ENCODE measurements around the gene AXIN1. TPM values are rescaled to one million over a fixed set of nuclear protein-coding genes. Genes with fewer than 3 reads are reported as not detected.
"Not testable (repeated sequence)": the region's sequence is repeated elsewhere in the genome, so short reads cannot be mapped to it uniquely, and the experiment has no call there.

The AXIN1 gene
- polyA plus RNA-seq, 10 donors, result 8.6 to 15.7 (median 11.5) TPM

- DNase-seq, result no peak
These were observed 18.5 kb upstream of the AXIN1 start for GRCh38 chr16:370979-371514.

DNA sequence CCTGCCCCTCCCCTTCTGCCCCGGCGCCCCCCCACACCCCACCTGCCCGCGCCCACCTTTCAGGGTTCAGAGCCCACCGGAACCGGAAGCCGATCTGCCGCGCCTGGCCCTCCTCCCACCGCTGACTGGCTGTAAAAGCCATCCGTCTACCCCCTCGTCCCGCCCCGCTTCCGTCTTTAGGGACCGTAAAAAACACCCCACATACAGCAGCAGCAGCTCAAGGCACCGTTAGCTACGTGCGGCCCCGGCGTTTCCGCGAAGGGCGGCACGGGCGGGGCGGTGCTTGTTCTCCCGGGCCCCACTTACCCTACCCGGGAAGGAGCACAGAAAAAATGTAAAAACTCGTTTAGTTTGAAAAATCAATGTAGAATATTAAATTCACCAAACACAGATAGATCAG is 17.9 kb upstream of the AXIN1 start, which contains the start of gene MRPL28:
MRPL28 (minus strand) TSS at position 96 of the 400 bp plus-strand sequence. CDS start 320 bp downstream, outside the sequence.
- DNase-seq, result peak; percentile 94 to 97 (median 95)

- no peak for DNase-seq
These were observed 17.4 kb upstream of the AXIN1 start for GRCh38 chr16:369866-370436.

DNA sequence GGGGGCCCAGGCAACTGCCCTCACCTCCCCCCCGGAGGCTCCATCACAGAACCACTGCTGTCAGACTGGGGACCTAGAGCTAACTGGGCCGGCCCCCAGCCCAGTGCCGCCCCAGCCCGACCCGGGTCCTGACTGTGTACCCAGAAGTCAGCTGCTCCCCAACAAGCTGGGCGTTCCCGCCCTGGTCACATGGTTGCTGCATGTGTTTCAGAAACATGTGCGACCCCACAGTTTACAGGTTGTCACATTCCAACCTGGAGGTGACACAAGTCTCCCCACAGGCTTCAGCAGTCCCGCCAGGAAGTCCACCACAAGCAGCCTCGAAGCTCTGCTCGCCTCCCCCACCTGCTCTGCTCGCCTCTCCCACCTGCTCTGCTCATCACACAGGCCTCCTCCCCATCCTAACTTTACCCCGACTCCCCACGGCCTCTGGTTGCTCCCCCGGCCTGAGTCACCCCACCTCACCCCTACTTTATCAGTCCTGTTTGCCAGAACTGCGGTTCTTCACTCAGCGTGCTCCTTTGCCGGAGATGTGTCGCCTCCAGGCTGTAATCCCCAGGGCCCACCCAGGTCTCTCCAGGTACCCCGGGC is 16.8 kb upstream of the AXIN1 start:
- DNase-seq, result no peak

DNA sequence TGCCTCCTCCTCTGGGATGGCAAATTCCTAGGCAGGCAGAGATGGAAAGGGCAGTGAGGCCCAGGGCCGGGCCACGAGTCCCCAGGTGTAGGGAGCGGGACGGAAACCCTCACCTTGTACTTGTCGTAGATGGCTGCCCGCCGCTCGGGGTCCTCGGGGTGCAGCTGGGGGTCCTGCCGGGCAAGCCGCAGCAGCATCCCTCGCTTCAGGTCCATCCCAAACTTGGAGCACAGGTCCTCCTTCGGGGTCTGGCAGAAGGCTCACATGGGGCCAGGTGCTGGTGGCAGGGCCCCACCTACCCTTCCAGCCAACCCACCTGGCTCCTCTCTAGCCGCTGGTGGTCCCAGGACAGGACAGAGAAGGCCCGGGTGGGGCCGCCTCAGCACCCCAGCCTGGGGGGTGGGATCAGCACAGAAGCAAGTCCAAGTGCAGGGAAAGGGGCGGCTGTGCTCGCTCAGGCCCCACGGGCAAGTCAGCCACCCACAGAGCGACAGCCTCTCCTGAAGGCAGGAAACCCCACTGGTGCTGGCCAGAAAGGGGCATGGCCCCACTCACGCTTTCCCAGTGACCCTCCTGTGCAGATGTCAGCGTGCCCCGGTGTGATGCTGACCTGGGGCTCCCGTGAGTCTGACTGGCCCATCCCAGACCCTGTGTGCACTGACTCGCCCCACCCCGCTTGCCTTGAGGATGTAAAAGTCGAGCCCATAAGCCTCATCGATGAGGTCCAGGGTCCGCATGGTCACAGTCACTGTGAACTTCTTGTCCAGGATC is 16.1 kb upstream of the AXIN1 start:
- no peak for DNase-seq

GRCh38 chr16:367333-367903 is 14.9 kb upstream of the AXIN1 start:
- no peak for DNase-seq

DNA sequence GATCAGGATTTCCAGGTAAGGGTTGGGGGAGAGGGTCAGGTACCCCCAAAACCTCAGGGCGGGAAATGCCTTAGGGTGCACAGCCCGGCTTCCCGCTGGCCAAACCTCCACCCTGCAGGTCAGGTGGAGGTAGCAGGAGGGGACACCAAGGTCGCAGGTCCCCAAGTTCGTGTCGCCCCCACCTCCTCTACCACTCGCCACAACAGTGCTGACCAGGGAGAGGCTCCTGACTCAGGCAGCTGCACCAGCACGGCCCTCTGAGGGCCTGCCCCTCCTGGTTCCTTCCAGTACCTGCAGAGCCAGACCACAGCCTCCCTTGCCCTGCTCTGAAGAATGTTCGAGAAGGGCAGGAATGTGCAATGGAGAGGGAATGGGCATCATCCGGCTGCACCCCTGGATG is 14.0 kb upstream of the AXIN1 start:
- DNase-seq, result no peak

DNA sequence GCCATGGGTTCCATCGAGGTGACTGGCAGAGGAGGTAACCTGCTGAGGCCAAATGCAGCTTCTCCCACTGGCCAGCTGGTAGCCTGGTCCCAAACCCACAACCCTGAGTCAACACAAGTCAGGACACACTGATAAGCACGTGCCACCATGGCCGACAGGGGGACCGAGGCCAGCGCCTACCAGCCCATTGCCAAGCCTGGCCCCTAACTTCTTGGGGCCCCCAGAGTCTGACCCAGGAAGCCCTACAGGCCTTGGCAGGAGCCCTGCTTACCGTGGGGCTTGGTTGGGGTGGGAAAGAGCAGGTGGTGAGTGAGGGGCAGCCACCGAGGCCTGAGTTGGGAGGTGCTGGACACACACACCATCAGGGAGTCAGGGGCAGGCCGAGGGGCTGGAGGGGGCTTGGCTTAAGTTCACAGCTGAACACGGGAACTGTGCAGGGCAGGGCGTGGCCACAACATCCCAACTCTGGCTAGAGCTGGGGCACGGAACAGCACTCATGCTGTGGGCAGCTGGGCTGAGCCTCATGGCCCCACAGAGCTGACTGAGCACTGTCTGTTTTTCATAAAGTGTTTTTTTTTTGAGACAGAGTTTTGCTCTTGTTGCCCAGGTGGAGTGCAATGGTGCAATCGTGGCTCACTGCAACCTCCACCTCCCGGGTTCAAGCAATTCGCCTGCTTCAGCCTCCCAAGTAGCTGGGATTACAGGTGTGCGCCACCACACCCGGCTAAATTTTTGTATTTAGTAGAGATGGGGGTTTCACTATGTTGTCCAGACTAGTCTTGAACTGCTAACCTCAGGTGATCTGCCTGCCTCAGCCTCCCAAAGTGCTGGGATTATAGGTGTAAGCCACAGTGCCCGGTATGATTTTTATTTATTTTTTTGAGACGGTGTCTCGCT is 12.3 kb upstream of the AXIN1 start:
- DNase-seq, result no peak

GRCh38 chr16:363766-364490 is 11.4 kb upstream of the AXIN1 start:
- DNase-seq, result no peak

DNA sequence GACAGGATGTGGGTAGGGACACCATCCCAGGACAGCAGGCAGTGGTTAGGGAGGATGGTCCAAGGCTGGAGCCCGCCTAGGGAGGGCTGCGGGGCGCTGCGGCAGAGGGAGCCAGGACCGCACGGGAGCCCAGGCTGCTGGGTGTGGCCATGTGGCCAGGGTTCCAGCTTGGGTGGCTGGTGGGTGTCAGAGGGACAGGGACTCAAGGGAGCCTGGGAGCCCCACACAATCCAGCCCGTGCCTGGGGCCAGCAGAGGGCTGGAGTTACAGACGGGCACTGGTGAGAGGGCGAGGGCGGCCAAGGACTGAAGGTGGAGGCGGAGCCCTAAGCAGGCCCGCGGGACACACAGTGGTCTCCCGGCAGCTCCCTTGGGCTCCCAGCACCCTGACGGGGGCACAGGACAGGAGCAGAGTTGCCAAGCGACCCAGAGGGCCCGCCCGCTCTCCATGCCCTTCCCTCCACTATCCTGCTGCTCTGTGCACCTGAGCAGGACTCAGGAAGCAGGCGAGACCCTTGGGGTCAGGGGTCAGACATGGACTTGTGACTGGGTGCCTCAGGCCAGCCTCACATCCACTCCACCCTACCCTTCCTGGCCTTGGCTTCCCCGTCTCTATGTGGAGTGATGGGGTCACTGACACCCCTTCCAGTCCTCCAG is 10.7 kb upstream of the AXIN1 start:
- DNase-seq, result no peak

GRCh38 chr16:362702-362999 is 10.1 kb upstream of the AXIN1 start:
- DNase-seq, result not testable (repeated sequence)

- DNase-seq, result peak in 1 of 3 donors; percentile 67
These were observed 9.6 kb upstream of the AXIN1 start for GRCh38 chr16:361872-362701.

GRCh38 chr16:361341-361871 is 8.9 kb upstream of the AXIN1 start:
- no peak for DNase-seq

GRCh38 chr16:360698-361336 is 8.3 kb upstream of the AXIN1 start:
- DNase-seq, result no peak

- no peak for DNase-seq
These were observed 7.6 kb upstream of the AXIN1 start for GRCh38 chr16:359871-360697.

DNA sequence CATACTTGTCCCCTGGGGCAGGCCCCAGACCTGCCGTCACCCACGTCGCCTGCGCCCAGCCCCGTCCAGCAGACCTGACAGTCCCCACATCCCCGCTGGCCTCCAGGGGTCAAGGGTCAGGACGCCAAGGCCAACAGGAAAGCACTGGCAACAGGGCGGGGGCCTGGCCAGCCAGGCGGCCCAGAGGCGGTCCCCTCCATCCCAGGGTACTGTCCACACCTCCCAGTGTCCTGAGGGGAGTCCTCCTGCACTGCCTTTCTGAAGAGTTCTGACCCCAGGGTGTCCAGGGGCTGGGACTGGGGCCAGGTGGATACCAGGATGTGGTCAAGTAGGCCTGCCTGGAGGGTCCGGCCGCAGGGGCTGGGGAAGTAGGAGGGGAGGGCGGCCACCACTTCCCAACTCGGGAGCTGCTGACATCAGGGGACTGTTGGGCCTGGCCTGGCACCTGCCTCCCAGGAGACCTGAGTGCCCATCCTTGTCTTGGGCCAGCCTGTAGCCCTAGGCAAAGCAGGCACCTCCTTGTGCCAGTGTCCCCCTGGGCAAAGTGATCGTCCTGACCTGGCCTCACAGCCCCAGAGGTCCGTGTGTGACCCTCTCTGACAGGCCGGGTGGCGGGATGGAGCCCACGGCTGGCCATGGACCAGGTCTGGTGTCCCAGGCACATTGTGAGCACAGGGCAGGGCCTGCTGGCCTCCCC is 6.7 kb upstream of the AXIN1 start:
- no peak for DNase-seq

DNA sequence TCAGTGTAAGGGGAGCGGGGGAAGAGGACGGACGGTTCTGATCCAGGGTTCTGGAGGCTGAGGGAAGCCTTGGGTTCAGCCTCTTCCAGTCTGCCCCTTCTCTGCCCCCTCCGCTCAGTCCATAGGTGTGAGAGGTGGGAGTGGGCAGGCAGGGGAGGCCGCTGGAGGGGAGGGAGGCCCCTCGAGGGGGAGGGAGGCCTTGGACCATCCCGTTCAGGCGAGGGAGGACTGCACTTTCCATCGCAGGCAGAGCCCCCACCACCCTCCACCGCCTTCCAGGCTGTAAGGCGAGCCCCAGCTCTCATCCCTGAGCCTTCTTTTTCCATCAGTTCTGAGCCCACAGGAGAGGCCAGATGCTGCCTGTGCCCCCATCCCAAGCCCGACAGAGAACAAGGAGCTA is 4.2 kb upstream of the AXIN1 start:
- no peak for DNase-seq
